HCT116 (cell line): ENCODE results near the gene HEG1. TPM values are rescaled to one million over a fixed set of nuclear protein-coding genes. Genes with fewer than 3 reads are reported as not detected.

ENCODE experiments used
- ATAC-seq: fragments of 200-7000 bp; cut with Tn5 transposase; 2 replicates; pipeline ENCODE4 v1.9.1; 2020; ENCODE audit warnings: mild to moderate bottlenecking, moderate library complexity
- BruUV-seq: library from RNA; stranded (reverse); fragments of 400-500 nt; replicated peaks from 2 replicates; lab custom pipeline; 2021; lab: Mats Ljungman, UMichigan
- CTCF ChIA-PET: fragments of 300-600 bp; sonication (Branson Sonifier 250); formaldehyde crosslinking; loops from one replicate; lab custom pipeline; 2021; ENCODE audit warnings: antibody characterized with exemption; lab: Charles Lee
- POLR2A ChIA-PET: fragments of 300-600, 350-600 bp; sonication (Branson Sonifier 250); formaldehyde crosslinking; loops from one replicate; lab custom pipeline; 2021; ENCODE audit warnings: antibody characterized with exemption; lab: Charles Lee
- RAD21 ChIA-PET, 2 experiments: fragments of 300-600 bp; sonication (Branson Sonifier 250); formaldehyde crosslinking; loops; one replicate each; lab custom pipeline; 2023; ENCODE audit warnings: low total read pairs in 2 of 2; ENCODE audit not compliant: uncharacterized antibody in 2 of 2, unreplicated experiment in 2 of 2, low non-redundant PET in 1 of 2; lab: Charles Lee
- DNase-seq: peaks from one replicate; pipeline ENCODE4 v3.0.0-alpha.2; 2010; ENCODE audit warnings: low read depth, low spot score
- H2AFZ ChIP-seq: fragments of 200-600 bp; shearing (Covaris generic), sonication (generic); 2 replicates; pipeline ENCODE4 v1.6.1; 2017; ENCODE audit warnings: low read depth, mixed run types, mixed read lengths, antibody characterized with exemption, low read length; ENCODE audit not compliant: poor library complexity, severe bottlenecking
- H3K27ac ChIP-seq: 2 replicates; pipeline ENCODE4 v1.5.1; 2012; ENCODE audit warnings: low read depth, low read length
- H3K27me3 ChIP-seq: fragments of 200-600 bp; sonication (generic); 2 replicates; pipeline ENCODE4 v1.6.1; 2016; ENCODE audit warnings: mixed run types, low read length, mixed read lengths; ENCODE audit not compliant: insufficient read depth
- H3K36me3 ChIP-seq, 2 experiments: fragments of 200-500 bp in 1 of 2; fragments of 200-600 bp in 1 of 2; sonication (Bioruptor generic) in 1 of 2; sonication (generic) in 1 of 2; 2 replicates each; pipeline versions ENCODE4 v1.5.1 to v1.6.1; 2014 to 2016; ENCODE audit warnings: low read length in 2 of 2, inconsistent platforms in 1 of 2, mixed read lengths in 1 of 2, mixed run types in 1 of 2; ENCODE audit not compliant: insufficient read depth in 2 of 2, control insufficient read depth in 1 of 2
- H3K4me1 ChIP-seq, 2 experiments: fragments of 200-600 bp in 1 of 2; sonication (generic) in 1 of 2; 2 replicates each; pipeline versions ENCODE4 v1.5.1 to v1.6.1; 2012 to 2017; ENCODE audit warnings: low read length in 2 of 2, inconsistent platforms in 1 of 2, mild to moderate bottlenecking in 1 of 2, mixed read lengths in 1 of 2, mixed run types in 1 of 2, moderate library complexity in 1 of 2; ENCODE audit not compliant: insufficient read depth in 2 of 2, control insufficient read depth in 1 of 2
- H3K4me2 ChIP-seq: fragments of 200-600 bp; sonication (generic); 2 replicates; pipeline ENCODE4 v1.6.1; 2017; ENCODE audit warnings: mixed run types, low read length, mixed read lengths
- H3K4me3 ChIP-seq, 2 experiments: fragments of 200-600 bp in 1 of 2; sonication (generic) in 1 of 2; replicated peaks in 1 of 2; 2 replicates each; pipeline ENCODE4 v1.5.1; 2011 to 2016; ENCODE audit warnings: low read length in 2 of 2, control low read depth in 1 of 2, low read depth in 1 of 2, mild to moderate bottlenecking in 1 of 2, mixed read lengths in 1 of 2, mixed run types in 1 of 2
- H3K79me2 ChIP-seq: fragments of 200-600 bp; sonication (generic); 2 replicates; pipeline ENCODE4 v1.6.1; 2017; ENCODE audit warnings: mild to moderate bottlenecking, mixed run types, low read length, moderate library complexity, mixed read lengths; ENCODE audit not compliant: insufficient read depth
- H3K9ac ChIP-seq: fragments of 200-600 bp; sonication (generic); 2 replicates; pipeline ENCODE4 v1.6.1; 2016; ENCODE audit warnings: low read length, mixed read lengths
- H3K9me2 ChIP-seq: fragments of 200-600 bp; sonication (generic), shearing (Covaris generic); 2 replicates; pipeline ENCODE4 v1.6.1; 2017; ENCODE audit warnings: mixed run types, mild to moderate bottlenecking, moderate library complexity; ENCODE audit not compliant: insufficient read depth
- H3K9me3 ChIP-seq, 2 experiments: fragments of 200-500 bp in 1 of 2; fragments of 200-600 bp in 1 of 2; sonication (Bioruptor generic) in 1 of 2; sonication (generic) in 1 of 2; 2 replicates each; pipeline ENCODE4 v1.6.1; 2014 to 2017; ENCODE audit warnings: low read length in 2 of 2, mixed read lengths in 2 of 2, inconsistent platforms in 1 of 2, low read depth in 1 of 2, mild to moderate bottlenecking in 1 of 2, mixed run types in 1 of 2, moderate library complexity in 1 of 2; ENCODE audit not compliant: control insufficient read depth in 1 of 2, insufficient read depth in 1 of 2
- H4K20me1 ChIP-seq: fragments of 200-600 bp; sonication (generic), shearing (Covaris generic); 2 replicates; pipeline ENCODE4 v1.6.1; 2017; ENCODE audit warnings: mixed run types, mild to moderate bottlenecking, moderate library complexity; ENCODE audit not compliant: insufficient read depth
- CEBPB ChIP-seq: IDR thresholded peaks from 2 replicates; pipeline ENCODE4 v1.6.1; 2012; ENCODE audit warnings: low read depth
- FOSL1 ChIP-seq: IDR thresholded peaks from 2 replicates; pipeline ENCODE4 v1.6.1; 2012; ENCODE audit warnings: low read depth
- RAD21 ChIP-seq: IDR thresholded peaks from 2 replicates; pipeline ENCODE4 v1.6.1; 2012; ENCODE audit warnings: low read depth, mild to moderate bottlenecking
- SIN3A ChIP-seq: IDR thresholded peaks from 2 replicates; pipeline ENCODE4 v1.6.1; 2012; ENCODE audit warnings: low read depth
- SRF ChIP-seq: IDR thresholded peaks from 2 replicates; pipeline ENCODE4 v1.6.1; 2012; ENCODE audit warnings: low read depth
- YY1 ChIP-seq: IDR thresholded peaks from 2 replicates; pipeline ENCODE4 v1.6.1; 2011; ENCODE audit warnings: low read length, low read depth, moderate library complexity, mild to moderate bottlenecking; ENCODE audit not compliant: insufficient replicate concordance; ENCODE audit errors: extremely low read depth
- ZFX ChIP-seq: fragments of 450-650 bp; IDR thresholded peaks from 2 replicates; pipeline ENCODE4 v1.6.1; 2017
- ZNF274 ChIP-seq: fragments of 200-500 bp; sonication (Bioruptor generic); IDR thresholded peaks from 2 replicates; pipeline ENCODE4 v1.6.1; 2014; ENCODE audit warnings: mild to moderate bottlenecking, low read depth, low read length, inconsistent platforms
- intact Hi-C: fragments of 100-400 bp; cut with micrococcal nuclease; formaldehyde crosslinking; loops from 2 replicates; pipeline ENCODE4 v1.10.0; 2022
- total RNA-seq: library from RNA; stranded (reverse); gene quantifications from one replicate; pipeline ENCODE4 v1.2.1, GENCODE V29; 2021; ENCODE audit not compliant: unreplicated experiment
- TF ChIP-seq, protein P1 (sequence below), 3 experiments: fragments of 200-600 bp in 1 of 3; sonication (generic) in 1 of 3; IDR thresholded peaks in 2 of 3; conservative IDR thresholded peaks in 1 of 3; 2 replicates each; pipeline ENCODE4 v1.5.1; 2012 to 2017; ENCODE audit warnings: low read depth in 2 of 3, low read length in 2 of 3, antibody characterized with exemption in 1 of 3, borderline replicate concordance in 1 of 3, control low read depth in 1 of 3, mild to moderate bottlenecking in 1 of 3, mixed read lengths in 1 of 3, mixed run types in 1 of 3, moderate library complexity in 1 of 3; ENCODE audit not compliant: insufficient read depth in 1 of 3
- TF ChIP-seq, protein P2 (sequence below): IDR thresholded peaks from 2 replicates; pipeline ENCODE4 v1.6.1; 2012
- TF ChIP-seq, protein P3 (sequence below): IDR thresholded peaks from 2 replicates; pipeline ENCODE4 v1.6.1; 2011; ENCODE audit warnings: mild to moderate bottlenecking, low read length, moderate library complexity; ENCODE audit not compliant: insufficient replicate concordance; ENCODE audit errors: extremely low read depth

Gene HEG1
- total RNA-seq, 1 experiment from 2014 or later, result 2.6 TPM

DNA sequence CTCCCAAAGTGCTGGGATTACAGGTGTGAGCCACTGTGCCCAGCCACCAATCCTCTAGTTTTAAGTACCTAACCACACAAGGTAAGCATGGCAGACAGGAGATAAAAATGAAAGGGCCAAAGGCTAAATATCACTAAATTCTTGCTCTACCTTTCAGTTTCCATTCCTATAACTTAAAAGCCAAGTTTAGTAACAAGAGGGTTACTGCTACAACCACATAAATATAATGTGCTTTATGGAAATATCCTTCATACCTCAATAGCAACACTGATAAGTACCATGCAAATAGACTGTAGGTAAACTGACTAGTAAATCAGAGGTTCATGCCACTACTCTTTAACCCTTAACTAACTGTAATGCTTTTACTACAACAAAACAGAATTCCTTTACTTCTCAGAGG, 82.5 kb downstream of the HEG1 start (continued):
- TF ChIP-seq, protein P1, sequence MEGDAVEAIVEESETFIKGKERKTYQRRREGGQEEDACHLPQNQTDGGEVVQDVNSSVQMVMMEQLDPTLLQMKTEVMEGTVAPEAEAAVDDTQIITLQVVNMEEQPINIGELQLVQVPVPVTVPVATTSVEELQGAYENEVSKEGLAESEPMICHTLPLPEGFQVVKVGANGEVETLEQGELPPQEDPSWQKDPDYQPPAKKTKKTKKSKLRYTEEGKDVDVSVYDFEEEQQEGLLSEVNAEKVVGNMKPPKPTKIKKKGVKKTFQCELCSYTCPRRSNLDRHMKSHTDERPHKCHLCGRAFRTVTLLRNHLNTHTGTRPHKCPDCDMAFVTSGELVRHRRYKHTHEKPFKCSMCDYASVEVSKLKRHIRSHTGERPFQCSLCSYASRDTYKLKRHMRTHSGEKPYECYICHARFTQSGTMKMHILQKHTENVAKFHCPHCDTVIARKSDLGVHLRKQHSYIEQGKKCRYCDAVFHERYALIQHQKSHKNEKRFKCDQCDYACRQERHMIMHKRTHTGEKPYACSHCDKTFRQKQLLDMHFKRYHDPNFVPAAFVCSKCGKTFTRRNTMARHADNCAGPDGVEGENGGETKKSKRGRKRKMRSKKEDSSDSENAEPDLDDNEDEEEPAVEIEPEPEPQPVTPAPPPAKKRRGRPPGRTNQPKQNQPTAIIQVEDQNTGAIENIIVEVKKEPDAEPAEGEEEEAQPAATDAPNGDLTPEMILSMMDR (IDR thresholded peaks at IDR 0.05 in 2 of 3, conservative IDR thresholded peaks at IDR 0.05 in 1 of 3; ENCODE audit: borderline replicate concordance in 1 of 3, insufficient read depth in 1 of 3, low read depth in 2 of 3, low read length in 2 of 3), result no peak
- TF ChIP-seq SIN3A, result no peak
- TF ChIP-seq, protein P2, sequence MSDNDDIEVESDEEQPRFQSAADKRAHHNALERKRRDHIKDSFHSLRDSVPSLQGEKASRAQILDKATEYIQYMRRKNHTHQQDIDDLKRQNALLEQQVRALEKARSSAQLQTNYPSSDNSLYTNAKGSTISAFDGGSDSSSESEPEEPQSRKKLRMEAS, result no peak
- TF ChIP-seq FOSL1, result no peak
- TF ChIP-seq RAD21, result no peak

DNA sequence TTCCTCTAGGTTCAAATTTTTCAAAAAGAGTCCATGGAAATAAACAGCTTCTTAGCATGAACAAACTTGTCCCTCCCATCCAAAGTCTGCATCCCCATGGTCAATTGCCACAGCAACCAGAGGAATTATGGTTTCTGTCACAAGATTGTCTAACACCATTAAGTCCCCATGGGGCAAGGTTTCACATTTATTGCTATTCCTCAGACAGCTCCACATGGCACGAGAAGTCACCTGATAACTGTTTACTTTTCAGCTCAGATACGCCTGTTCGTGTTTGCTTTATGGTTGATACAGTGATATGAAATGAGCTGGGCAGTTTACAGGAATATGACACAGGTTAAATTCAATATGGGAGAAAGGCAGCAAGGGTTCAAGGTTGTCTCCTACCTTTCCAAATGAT, 83.3 kb downstream of the HEG1 start:
- Histone ChIP-seq H3K36me3 (no peaks in the 10 kb centered on the region), H2AFZ (no peak overlapping the region)
- CTCF ChIA-PET, result no interaction called here
- intact Hi-C loops, result no loop called here
- TF ChIP-seq ZNF274 (no peak), ZFX (no peak), SIN3A (no peak), SRF (no peak), CEBPB (no peak), YY1 (no peak)
- TF ChIP-seq, protein P3, sequence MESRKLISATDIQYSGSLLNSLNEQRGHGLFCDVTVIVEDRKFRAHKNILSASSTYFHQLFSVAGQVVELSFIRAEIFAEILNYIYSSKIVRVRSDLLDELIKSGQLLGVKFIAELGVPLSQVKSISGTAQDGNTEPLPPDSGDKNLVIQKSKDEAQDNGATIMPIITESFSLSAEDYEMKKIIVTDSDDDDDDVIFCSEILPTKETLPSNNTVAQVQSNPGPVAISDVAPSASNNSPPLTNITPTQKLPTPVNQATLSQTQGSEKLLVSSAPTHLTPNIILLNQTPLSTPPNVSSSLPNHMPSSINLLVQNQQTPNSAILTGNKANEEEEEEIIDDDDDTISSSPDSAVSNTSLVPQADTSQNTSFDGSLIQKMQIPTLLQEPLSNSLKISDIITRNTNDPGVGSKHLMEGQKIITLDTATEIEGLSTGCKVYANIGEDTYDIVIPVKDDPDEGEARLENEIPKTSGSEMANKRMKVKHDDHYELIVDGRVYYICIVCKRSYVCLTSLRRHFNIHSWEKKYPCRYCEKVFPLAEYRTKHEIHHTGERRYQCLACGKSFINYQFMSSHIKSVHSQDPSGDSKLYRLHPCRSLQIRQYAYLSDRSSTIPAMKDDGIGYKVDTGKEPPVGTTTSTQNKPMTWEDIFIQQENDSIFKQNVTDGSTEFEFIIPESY, result no peak
- TF ChIP-seq, all 23 proteins: peak for 0
- H3K9ac ChIP-seq, result no peak overlapping the region
- no peak overlapping the region for H3K4me3 ChIP-seq
- no peak overlapping the region for H3K4me2 ChIP-seq
- no peak for DNase-seq
- H3K9me3 ChIP-seq, result no peaks in the 10 kb centered on the region
- H3K9me2 ChIP-seq, result no peaks in the 10 kb centered on the region
- no peaks in the 10 kb centered on the region for H3K79me2 ChIP-seq
- no peak overlapping the region for H3K27ac ChIP-seq
- H4K20me1 ChIP-seq, result no peaks in the 10 kb centered on the region
- no peak for ATAC-seq
- ChIA-PET POLR2A (no interaction called here), RAD21 (no interaction called here)
- H3K27me3 ChIP-seq, result no peaks in the 10 kb centered on the region
- H3K4me1 ChIP-seq, result peaks cover 0 to 10% of the 10 kb centered on the region in 2 experiments; a peak in 2 of 4 replicates
- BruUV-seq, result no TSS peak
